ENCODE data around the gene PPP2R5E. TPM values are rescaled to one million over a fixed set of nuclear protein-coding genes. Genes with fewer than 3 reads are reported as not detected.

Gene PPP2R5E
- polyA plus RNA-seq, 3 donors: 8.9 to 26.3 (median 15.1) TPM

GRCh38 chr14:63394841-63395240, 148.3 kb downstream of the PPP2R5E start:
- no peaks in the 10 kb centered on the region for H3K4me1 Mint-ChIP-seq
- intact Hi-C loops (cut with micrococcal nuclease): no loop called here
- no peaks in the 10 kb centered on the region for H3K27me3 Mint-ChIP-seq (ENCODE audit: low read depth in 3 of 3)

DNA sequence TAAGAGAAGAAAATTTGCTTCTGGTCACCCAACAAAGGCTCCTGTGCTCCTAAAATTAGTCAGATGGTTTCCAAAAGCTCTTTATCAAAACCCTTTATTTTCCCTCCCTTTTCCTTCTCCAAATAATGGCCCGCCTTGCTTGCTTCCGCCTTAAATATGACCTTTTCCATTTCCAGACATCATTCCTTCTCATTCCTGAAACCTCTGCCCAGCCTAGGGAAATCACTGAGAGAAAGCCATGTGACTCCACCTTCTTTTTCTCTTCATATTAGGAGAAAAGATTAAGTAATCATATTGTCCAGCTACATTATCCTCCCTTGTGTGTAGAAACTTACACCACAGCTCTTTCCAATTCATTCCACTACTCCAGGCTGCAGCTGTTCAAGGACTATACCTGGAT, 148.7 kb downstream of the PPP2R5E start:
- H3K9me3 Mint-ChIP-seq: peaks cover 0 to 2% (median 0%) of the 10 kb centered on the region in 7 donors
- Histone ChIP-seq H2AFZ (ENCODE audit: insufficient read depth, low read depth, low read length, poor library complexity, severe bottlenecking) (no peak overlapping the region), H3K4me1 (ENCODE audit: control insufficient read depth in 1 of 2, insufficient read depth in 2 of 2, low read length in 2 of 2) (no peaks in the 10 kb centered on the region), H3K4me3 (replicated peaks in 1 of 3; ENCODE audit: low read depth in 2 of 3, low read length in 3 of 3) (no peak overlapping the region), H3K79me2 (ENCODE audit: insufficient read depth, low read length) (no peaks in the 10 kb centered on the region), H3K9ac (ENCODE audit: insufficient read depth, low read length, poor library complexity, severe bottlenecking) (no peak overlapping the region), H3K36me3 (replicated peaks in 1 of 2; ENCODE audit: control insufficient read depth in 1 of 2, insufficient read depth in 2 of 2, low read length in 2 of 2) (peaks cover 42 to 70% of the 10 kb centered on the region in 2 donors), H3K9me3 (replicated peaks in 1 of 2; ENCODE audit: control insufficient read depth in 1 of 2, insufficient read depth in 1 of 2, low read length in 2 of 2) (no peaks in the 10 kb centered on the region), H3K4me2 (replicated peaks; ENCODE audit: extremely low read depth, low read length, poor library complexity, severe bottlenecking) (no peak overlapping the region), H3K27ac (ENCODE audit: low read depth in 1 of 2, low read length in 2 of 2) (no peak overlapping the region), H3K27me3 (ENCODE audit: control insufficient read depth in 2 of 2, insufficient read depth in 2 of 2, low read length in 2 of 2) (no peaks in the 10 kb centered on the region), H4K20me1 (ENCODE audit: insufficient read depth, low read length) (no peaks in the 10 kb centered on the region)
- no peaks in the 10 kb centered on the region for H3K27me3 Mint-ChIP-seq (ENCODE audit: low read depth in 3 of 3)
- H3K27ac Mint-ChIP-seq: peak overlapping the region in 1 of 7 donors; percentile 14
- no CpG with 5 or more reads among the region's 2 CpGs for WGBS (ENCODE audit: insufficient coverage)
- DNase-seq: no peak
- no peak for TF ChIP-seq CTCF (IDR thresholded peaks at IDR 0.05)
- no peak overlapping the region for H3K4me3 Mint-ChIP-seq
- peaks cover 44 to 64% of the 10 kb centered on the region in 2 donors for H3K36me3 Mint-ChIP-seq
- intact Hi-C loops (cut with micrococcal nuclease): no loop called here
- H3K4me1 Mint-ChIP-seq: no peaks in the 10 kb centered on the region

More at GRCh38 chr14:63394841-63395240, 148.3 kb downstream of the PPP2R5E start:
- no peak overlapping the region for H3K4me2 ChIP-seq (replicated peaks; ENCODE audit: extremely low read depth, low read length, poor library complexity, severe bottlenecking)
- no peak overlapping the region for H3K27ac ChIP-seq (ENCODE audit: low read depth in 1 of 2, low read length in 2 of 2)
- H3K9me3 Mint-ChIP-seq: peaks cover 0 to 2% (median 0%) of the 10 kb centered on the region in 7 donors
- H3K79me2 ChIP-seq (ENCODE audit: insufficient read depth, low read length): no peaks in the 10 kb centered on the region
- no peaks in the 10 kb centered on the region for H3K9me3 ChIP-seq (replicated peaks in 1 of 2; ENCODE audit: control insufficient read depth in 1 of 2, insufficient read depth in 1 of 2, low read length in 2 of 2)
- H3K4me3 ChIP-seq (replicated peaks in 1 of 3; ENCODE audit: low read depth in 2 of 3, low read length in 3 of 3): no peak overlapping the region
- WGBS (ENCODE audit: insufficient coverage): no CpG with 5 or more reads among the region's 1 CpG
- no peaks in the 10 kb centered on the region for H4K20me1 ChIP-seq (ENCODE audit: insufficient read depth, low read length)
- peaks cover 38 to 70% of the 10 kb centered on the region in 2 donors for H3K36me3 ChIP-seq (replicated peaks in 1 of 2; ENCODE audit: control insufficient read depth in 1 of 2, insufficient read depth in 2 of 2, low read length in 2 of 2)
- H3K27me3 ChIP-seq (ENCODE audit: control insufficient read depth in 2 of 2, insufficient read depth in 2 of 2, low read length in 2 of 2): no peaks in the 10 kb centered on the region
- H2AFZ ChIP-seq (ENCODE audit: insufficient read depth, low read depth, low read length, poor library complexity, severe bottlenecking): no peak overlapping the region
- H3K4me3 Mint-ChIP-seq: no peak overlapping the region
- TF ChIP-seq CTCF (IDR thresholded peaks at IDR 0.05): no peak
- H3K36me3 Mint-ChIP-seq: peaks cover 46 to 65% of the 10 kb centered on the region in 2 donors
- H3K4me1 ChIP-seq (ENCODE audit: control insufficient read depth in 1 of 2, insufficient read depth in 2 of 2, low read length in 2 of 2): no peaks in the 10 kb centered on the region
- no peak overlapping the region for H3K9ac ChIP-seq (ENCODE audit: insufficient read depth, low read length, poor library complexity, severe bottlenecking)
- peak overlapping the region in 2 of 7 donors; percentile 46 to 69 for H3K27ac Mint-ChIP-seq
- no peak for DNase-seq
